PFSK-1 (cell line): ENCODE results near the gene CLBA1.

Source experiments
- FOXP2 ChIP-seq: optimal IDR thresholded peaks from 2 replicates; pipeline ENCODE3; 2011; ENCODE audit warnings: borderline replicate concordance, control low read depth, inconsistent platforms; ENCODE audit not compliant: insufficient read depth; ENCODE audit errors: extremely low read length, extremely low read depth
- POLR2AphosphoS5 ChIP-seq: IDR thresholded peaks from 2 replicates; pipeline ENCODE4 v1.6.1; 2012; ENCODE audit warnings: low read depth, mild to moderate bottlenecking, control low read depth, low read length, moderate library complexity
- REST ChIP-seq, 2 experiments: IDR thresholded peaks; 2 replicates each; pipeline versions ENCODE4 v1.6.1 to v1.8.0; 2011 to 2012; ENCODE audit warnings: low read depth in 2 of 2, low read length in 2 of 2, control low read depth in 1 of 2, inconsistent platforms in 1 of 2, mild to moderate bottlenecking in 1 of 2, moderate library complexity in 1 of 2; ENCODE audit not compliant: insufficient read depth in 1 of 2
- SIN3A ChIP-seq: IDR thresholded peaks from 2 replicates; pipeline ENCODE4 v1.6.1; 2012; ENCODE audit warnings: mild to moderate bottlenecking, low read length, moderate library complexity, borderline replicate concordance; ENCODE audit not compliant: insufficient read depth
- TAF1 ChIP-seq: IDR thresholded peaks from 2 replicates; pipeline ENCODE4 v1.6.1; 2012; ENCODE audit warnings: low read length, control low read depth, borderline replicate concordance; ENCODE audit not compliant: insufficient read depth

CLBA1 gene

GRCh38 chr14:105005929-105006830, 20.6 kb downstream of the CLBA1 start:
- peak; percentile 21; the same call in 1 of the 2 replicates for TF ChIP-seq POLR2AphosphoS5
- no peak for TF ChIP-seq TAF1

DNA sequence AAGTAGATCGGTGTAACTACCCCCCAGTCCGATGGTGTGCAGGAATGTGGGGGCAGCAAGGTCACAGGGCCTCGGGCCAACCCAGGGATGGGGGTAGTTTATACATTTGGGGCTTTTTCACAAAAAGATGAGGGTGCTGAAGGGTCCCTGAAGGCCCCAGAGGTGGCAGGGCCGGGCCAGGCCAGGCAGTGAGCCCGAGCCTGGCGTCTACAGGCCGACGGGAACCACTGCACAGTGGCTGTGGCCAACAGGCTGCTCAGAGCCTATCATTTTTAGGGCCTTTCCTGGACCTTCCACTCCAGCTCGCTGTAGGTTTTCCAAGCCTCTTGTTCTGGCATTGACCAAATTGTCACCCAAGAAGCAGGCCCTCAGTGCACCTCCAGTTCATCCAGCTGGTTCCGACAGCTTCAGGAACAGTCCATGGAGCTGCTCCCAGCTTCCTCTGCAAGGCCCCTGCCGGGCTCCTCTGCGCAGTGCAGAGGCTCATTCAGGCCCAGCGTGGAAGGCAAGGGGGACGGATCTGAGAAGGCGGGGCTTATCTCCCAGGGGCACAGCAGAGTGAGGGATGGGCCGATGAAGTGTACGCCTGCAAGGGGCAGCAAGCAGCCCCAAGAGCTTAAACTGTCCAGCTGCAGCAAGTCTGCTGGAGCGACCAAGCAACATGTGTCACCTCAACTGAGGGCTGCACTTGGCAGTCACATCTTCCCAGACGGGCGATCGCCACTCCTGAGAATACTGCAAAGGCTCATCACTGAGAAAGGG, 21.4 kb downstream of the CLBA1 start:
- TF ChIP-seq TAF1 (no peak), SIN3A (no peak), FOXP2 (no peak), REST (IDR thresholded peaks at IDR 0.05; ENCODE audit: insufficient read depth in 1 of 2, low read depth in 2 of 2, low read length in 2 of 2) (no peak), POLR2AphosphoS5 (no peak)

GRCh38 chr14:105007593-105008264, 22.1 kb downstream of the CLBA1 start:
- TF ChIP-seq FOXP2 (no peak), SIN3A (no peak), REST (IDR thresholded peaks at IDR 0.05; ENCODE audit: insufficient read depth in 1 of 2, low read depth in 2 of 2, low read length in 2 of 2) (no peak), TAF1 (no peak), POLR2AphosphoS5 (no peak)

DNA sequence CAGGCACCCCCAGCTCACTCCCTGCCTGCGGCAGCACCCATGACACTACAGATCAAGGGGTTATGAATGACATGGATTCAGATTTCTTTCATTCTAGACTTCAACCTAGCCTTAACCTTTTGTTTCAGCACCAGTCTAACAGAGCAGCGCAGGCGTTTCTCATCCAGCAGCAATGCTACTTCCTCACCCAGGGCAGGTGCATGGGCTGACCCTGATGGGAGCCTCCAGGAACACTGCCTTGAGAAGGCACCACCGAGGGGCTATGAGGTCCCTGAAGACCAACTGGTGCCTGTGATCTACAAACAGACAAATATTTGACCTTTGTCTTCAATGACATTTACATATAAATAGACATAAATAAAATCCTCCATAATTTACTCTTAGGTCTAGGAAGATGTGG, 24.5 kb downstream of the CLBA1 start:
- TF ChIP-seq FOXP2 (no peak), SIN3A (no peak), REST (IDR thresholded peaks at IDR 0.05; ENCODE audit: insufficient read depth in 1 of 2, low read depth in 2 of 2, low read length in 2 of 2) (no peak), TAF1 (no peak), POLR2AphosphoS5 (no peak)

DNA sequence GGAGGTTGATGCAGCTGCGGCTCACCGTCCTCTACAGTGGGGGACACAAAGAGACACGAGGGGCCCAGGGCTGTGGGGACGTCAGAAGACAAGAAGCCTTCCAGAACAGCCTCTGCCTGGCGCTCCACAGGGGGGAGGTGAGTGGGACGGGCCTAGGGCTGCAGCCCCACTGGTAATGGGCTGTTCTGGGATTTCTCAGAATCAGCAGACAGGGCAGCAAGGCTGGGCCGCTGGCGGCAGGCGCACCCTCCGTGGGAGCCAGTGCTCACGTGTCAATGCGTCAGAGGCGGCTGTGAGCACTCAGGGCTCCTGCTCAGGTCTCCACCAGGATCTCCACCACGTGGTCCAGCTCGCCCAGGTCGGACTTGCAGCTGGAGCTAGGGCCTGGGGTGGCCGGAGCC, 25.3 kb downstream of the CLBA1 start:
- no peak for TF ChIP-seq TAF1
- TF ChIP-seq POLR2AphosphoS5, result no peak
- TF ChIP-seq REST (IDR thresholded peaks at IDR 0.05; ENCODE audit: insufficient read depth in 1 of 2, low read depth in 2 of 2, low read length in 2 of 2), result no peak
- TF ChIP-seq SIN3A, result no peak
- no peak for TF ChIP-seq FOXP2
